OCI-LY1 (cell line): ENCODE measurements around the gene CLEC1A.

Experiments
- H2AFZ ChIP-seq: fragments of 200-600 bp; sonication (generic), shearing (Covaris generic); 2 replicates; pipeline ENCODE4 v1.6.0; 2014; ENCODE audit warnings: antibody characterized with exemption, mild to moderate bottlenecking, low read length
- H3F3A ChIP-seq: fragments of 200-600 bp; sonication (generic), shearing (Covaris generic); 2 replicates; pipeline ENCODE4 v1.6.0; 2014; ENCODE audit warnings: mild to moderate bottlenecking, antibody characterized with exemption, low read length, moderate library complexity; ENCODE audit not compliant: insufficient read depth
- H3K27ac ChIP-seq: fragments of 200-600 bp; sonication (generic); 2 replicates; pipeline ENCODE4 v1.5.1; 2014; ENCODE audit warnings: low read length, mixed run types, mild to moderate bottlenecking, low read depth; ENCODE audit not compliant: poor library complexity, severe bottlenecking
- H3K27me3 ChIP-seq: fragments of 200-600 bp; sonication (generic); 2 replicates; pipeline ENCODE4 v1.6.0; 2014; ENCODE audit warnings: antibody characterized with exemption, mild to moderate bottlenecking, low read length, moderate library complexity; ENCODE audit not compliant: insufficient read depth
- H3K36me3 ChIP-seq: fragments of 200-600 bp; sonication (generic); 2 replicates; pipeline ENCODE4 v1.6.1; 2014; ENCODE audit warnings: mild to moderate bottlenecking, antibody characterized with exemption, low read length, moderate library complexity, mixed read lengths; ENCODE audit not compliant: insufficient read depth
- H3K4me1 ChIP-seq: fragments of 200-600 bp; sonication (generic); 2 replicates; pipeline ENCODE4 v1.5.1; 2014; ENCODE audit warnings: mild to moderate bottlenecking, low read length, moderate library complexity; ENCODE audit not compliant: insufficient read depth, severe bottlenecking
- H3K4me2 ChIP-seq: fragments of 200-600 bp; sonication (generic), shearing (Covaris generic); 2 replicates; pipeline ENCODE4 v1.6.1; 2014; ENCODE audit warnings: low read length
- H3K4me3 ChIP-seq: fragments of 200-600 bp; sonication (generic); 2 replicates; pipeline ENCODE4 v1.5.1; 2014; ENCODE audit warnings: low read length, low read depth, mild to moderate bottlenecking, mixed read lengths; ENCODE audit not compliant: poor library complexity, severe bottlenecking
- H3K79me2 ChIP-seq: fragments of 200-600 bp; shearing (Covaris generic); 2 replicates; pipeline ENCODE4 v1.6.1; 2016; ENCODE audit warnings: mixed run types, low read length, mixed read lengths; ENCODE audit not compliant: insufficient read depth
- H3K9ac ChIP-seq: fragments of 200-600 bp; sonication (generic), shearing (Covaris generic); 2 replicates; pipeline ENCODE4 v1.6.1; 2014; ENCODE audit warnings: mild to moderate bottlenecking, low read length, mixed read lengths
- H3K9me2 ChIP-seq: fragments of 200-600 bp; sonication (generic), shearing (Covaris generic); 2 replicates; pipeline ENCODE4 v1.6.1; 2014; ENCODE audit warnings: low read depth, mild to moderate bottlenecking, low read length, mixed read lengths
- H3K9me3 ChIP-seq: fragments of 200-600 bp; shearing (Covaris generic); 2 replicates; pipeline ENCODE4 v1.6.1; 2014; ENCODE audit warnings: low read length, mixed read lengths
- H4K20me1 ChIP-seq: fragments of 200-600 bp; sonication (generic), shearing (Covaris generic); 2 replicates; pipeline ENCODE4 v1.6.0; 2016; ENCODE audit warnings: mild to moderate bottlenecking, low read length; ENCODE audit not compliant: insufficient read depth
- EZH2 ChIP-seq: fragments of 200-600 bp; sonication (generic), shearing (Covaris generic); IDR thresholded peaks from 2 replicates; pipeline ENCODE4 v1.8.0; 2017; ENCODE audit warnings: borderline replicate concordance, mixed run types, mild to moderate bottlenecking, antibody characterized with exemption, low read length, moderate library complexity, mixed read lengths
- TF ChIP-seq, protein P1 (sequence below): fragments of 200-600 bp; sonication (generic), shearing (Covaris generic); IDR thresholded peaks from 2 replicates; pipeline ENCODE4 v1.5.1; 2017; ENCODE audit warnings: mild to moderate bottlenecking, antibody characterized with exemption, low read length, moderate library complexity, mixed read lengths

CLEC1A gene

DNA sequence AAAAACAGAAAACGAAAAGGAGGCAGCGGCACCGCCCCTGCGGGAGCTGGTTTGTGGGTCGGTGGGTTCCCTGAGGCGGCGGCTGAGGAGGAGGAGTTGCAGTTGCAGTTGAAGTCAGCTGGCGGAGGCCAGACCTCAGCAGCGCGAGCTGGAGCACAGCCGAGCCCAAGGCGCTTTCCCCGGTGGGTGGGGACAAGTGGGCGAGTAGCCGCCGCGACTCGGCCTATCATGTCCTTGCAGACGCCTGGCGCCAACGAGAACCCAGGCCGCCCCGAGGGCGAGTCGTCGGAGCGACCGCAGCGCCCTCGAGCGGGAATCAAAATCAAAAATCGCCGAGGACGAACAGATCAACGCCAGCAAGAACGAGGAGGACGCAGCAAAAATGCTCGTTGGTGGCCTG lies 12.7 kb upstream of the CLEC1A start:
- H3K9ac ChIP-seq: no peak overlapping the region
- H3K9me3 ChIP-seq: no peaks in the 10 kb centered on the region
- no peak overlapping the region for H3K4me2 ChIP-seq
- no peaks in the 10 kb centered on the region for H3F3A ChIP-seq
- H4K20me1 ChIP-seq: no peaks in the 10 kb centered on the region
- no peak overlapping the region for H3K4me3 ChIP-seq
- no peaks in the 10 kb centered on the region for H3K36me3 ChIP-seq
- H2AFZ ChIP-seq: no peak overlapping the region
- H3K4me1 ChIP-seq: no peaks in the 10 kb centered on the region
- no peaks in the 10 kb centered on the region for H3K27me3 ChIP-seq
- TF ChIP-seq, protein P1, sequence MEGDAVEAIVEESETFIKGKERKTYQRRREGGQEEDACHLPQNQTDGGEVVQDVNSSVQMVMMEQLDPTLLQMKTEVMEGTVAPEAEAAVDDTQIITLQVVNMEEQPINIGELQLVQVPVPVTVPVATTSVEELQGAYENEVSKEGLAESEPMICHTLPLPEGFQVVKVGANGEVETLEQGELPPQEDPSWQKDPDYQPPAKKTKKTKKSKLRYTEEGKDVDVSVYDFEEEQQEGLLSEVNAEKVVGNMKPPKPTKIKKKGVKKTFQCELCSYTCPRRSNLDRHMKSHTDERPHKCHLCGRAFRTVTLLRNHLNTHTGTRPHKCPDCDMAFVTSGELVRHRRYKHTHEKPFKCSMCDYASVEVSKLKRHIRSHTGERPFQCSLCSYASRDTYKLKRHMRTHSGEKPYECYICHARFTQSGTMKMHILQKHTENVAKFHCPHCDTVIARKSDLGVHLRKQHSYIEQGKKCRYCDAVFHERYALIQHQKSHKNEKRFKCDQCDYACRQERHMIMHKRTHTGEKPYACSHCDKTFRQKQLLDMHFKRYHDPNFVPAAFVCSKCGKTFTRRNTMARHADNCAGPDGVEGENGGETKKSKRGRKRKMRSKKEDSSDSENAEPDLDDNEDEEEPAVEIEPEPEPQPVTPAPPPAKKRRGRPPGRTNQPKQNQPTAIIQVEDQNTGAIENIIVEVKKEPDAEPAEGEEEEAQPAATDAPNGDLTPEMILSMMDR: no peak
- no peak for TF ChIP-seq EZH2
- no peaks in the 10 kb centered on the region for H3K9me2 ChIP-seq
- no peaks in the 10 kb centered on the region for H3K79me2 ChIP-seq
- H3K27ac ChIP-seq: no peak overlapping the region

DNA sequence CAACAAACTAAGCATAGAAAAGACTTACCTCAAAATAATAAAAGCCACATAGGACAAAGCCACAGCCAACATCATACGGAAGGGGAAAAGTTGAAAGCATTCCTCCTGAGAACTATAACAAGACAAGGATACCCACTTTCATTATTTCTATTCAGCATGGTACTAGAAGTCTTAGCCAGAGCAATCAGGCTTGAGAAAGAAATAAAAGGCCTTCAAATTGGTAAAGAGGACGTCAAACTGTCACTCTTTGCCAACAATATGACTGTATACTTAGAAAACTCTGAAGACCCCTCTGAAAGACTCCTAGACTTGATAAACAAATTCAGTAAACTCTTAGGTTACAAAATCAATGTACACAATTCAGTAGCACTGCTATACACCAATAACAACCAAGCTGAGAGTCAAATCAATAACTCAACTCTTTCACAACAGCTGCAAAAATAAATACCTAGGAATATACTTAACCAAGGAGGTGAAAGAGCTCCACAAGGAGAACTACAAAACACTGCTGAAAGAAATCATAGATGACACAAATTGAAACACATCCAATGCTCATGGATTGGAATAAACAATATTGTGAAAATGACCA lies 11.6 kb upstream of the CLEC1A start:
- Histone ChIP-seq H4K20me1 (no peaks in the 10 kb centered on the region), H3K4me1 (no peaks in the 10 kb centered on the region), H3K27me3 (no peaks in the 10 kb centered on the region), H3K27ac (no peak overlapping the region), H3K4me3 (no peak overlapping the region), H3K9me2 (no peaks in the 10 kb centered on the region), H3K36me3 (no peaks in the 10 kb centered on the region), H3K9me3 (no peaks in the 10 kb centered on the region), H3K79me2 (no peaks in the 10 kb centered on the region), H3F3A (no peaks in the 10 kb centered on the region), H3K4me2 (no peak overlapping the region), H2AFZ (no peak overlapping the region), H3K9ac (no peak overlapping the region)
- TF ChIP-seq, protein P1: no peak
- TF ChIP-seq EZH2: no peak

DNA sequence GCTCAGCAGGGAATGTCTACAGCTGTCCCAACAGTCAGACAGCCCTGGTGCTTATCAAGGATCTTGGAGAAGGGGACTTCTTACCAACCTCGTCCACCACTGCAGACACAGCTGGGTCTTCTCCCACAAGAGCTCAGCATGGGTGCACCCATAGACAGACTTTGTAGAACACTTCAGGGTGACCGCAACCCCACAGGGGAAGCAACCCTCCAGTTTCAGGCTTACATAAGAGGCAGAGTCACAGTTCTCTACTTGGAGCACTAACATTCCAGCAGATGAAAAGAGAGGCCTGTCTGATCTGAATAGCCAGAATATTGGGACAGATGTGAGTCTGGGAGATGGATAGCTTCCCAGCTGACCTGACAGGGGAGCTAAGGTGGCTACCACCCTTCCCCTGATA lies 3.5 kb upstream of the CLEC1A start:
- Histone ChIP-seq H3K27ac (no peak overlapping the region), H3K4me3 (no peak overlapping the region), H3K4me1 (no peaks in the 10 kb centered on the region), H3F3A (no peaks in the 10 kb centered on the region), H2AFZ (no peak overlapping the region), H3K9ac (no peak overlapping the region), H3K4me2 (no peak overlapping the region), H4K20me1 (no peaks in the 10 kb centered on the region), H3K9me2 (no peaks in the 10 kb centered on the region), H3K9me3 (no peaks in the 10 kb centered on the region), H3K79me2 (no peaks in the 10 kb centered on the region), H3K36me3 (no peaks in the 10 kb centered on the region), H3K27me3 (no peaks in the 10 kb centered on the region; the same call in 1 of the 2 replicates)
- TF ChIP-seq, protein P1: no peak
- no peak for TF ChIP-seq EZH2
